HL-60/S4 treated with retinoic acid at 250 ng/mL for 4 days and 3 days (cell line): ENCODE results near the gene RHOH.
"Not testable (repeated sequence)": the region's sequence is repeated elsewhere in the genome, so short reads cannot be mapped to it uniquely, and the experiment has no call there.

ENCODE experiments used
- in situ Hi-C: fragments of 300-500 bp; cut with MboI; formaldehyde crosslinking; loops from 2 replicates; pipeline ENCODE4 v1.7.0; 2022; ENCODE audit warnings: low sequenced_read_pairs

The RHOH gene

GRCh38 chr4:40290611-40291186 is 93.9 kb downstream of the RHOH start:
- in situ Hi-C loops, result not testable (repeated sequence)

GRCh38 chr4:40292313-40292759 is 95.5 kb downstream of the RHOH start:
- in situ Hi-C loops, result no loop called here

- in situ Hi-C loops, result no loop called here
Observed at GRCh38 chr4:40294339-40294738, 97.5 kb downstream of the RHOH start.

GRCh38 chr4:40295030-40295429 is 98.2 kb downstream of the RHOH start:
- in situ Hi-C loops, result not testable (repeated sequence)

GRCh38 chr4:40295572-40295971 is 98.7 kb downstream of the RHOH start:
- in situ Hi-C loops, result no loop called here
